ENCODE data around the gene FXYD4. TPM values are rescaled to one million over a fixed set of nuclear protein-coding genes. Genes with fewer than 3 reads are reported as not detected.

The FXYD4 gene
- polyA plus RNA-seq, 1 of the 3 experiments (the other 2 are of a cell fraction): not detected

GRCh38 chr10:43386549-43386948 lies 15.1 kb downstream of the FXYD4 start:
- Histone ChIP-seq H3F3A (replicated peaks; ENCODE audit: insufficient read depth) (peaks cover 41% of the 10 kb centered on the region), H3K4me1 (ENCODE audit: control insufficient read depth in 1 of 2, insufficient read depth in 2 of 2, low read depth in 1 of 2, low read length in 1 of 2) (peaks cover 0 to 4% of the 10 kb centered on the region in 2 experiments; a peak in 1 of 4 replicates), H3K36me3 (replicated peaks in 1 of 2; ENCODE audit: control insufficient read depth in 1 of 2, insufficient read depth in 2 of 2, low read length in 1 of 2) (peaks cover 61 to 64% of the 10 kb centered on the region in 2 experiments), H3K4me2 (no peak overlapping the region), H3K9me2 (no peaks in the 10 kb centered on the region), H3K4me3 (ENCODE audit: low read depth in 2 of 2, low read length in 1 of 2) (no peak overlapping the region), H3K79me2 (ENCODE audit: insufficient read depth) (peaks cover 37% of the 10 kb centered on the region), H3K27me3 (ENCODE audit: insufficient read depth) (no peaks in the 10 kb centered on the region), H3K9me3 (no peaks in the 10 kb centered on the region), H4K20me1 (ENCODE audit: insufficient read depth) (peaks cover 74% of the 10 kb centered on the region), H2AFZ (ENCODE audit: low read depth) (no peak overlapping the region), H3K27ac (ENCODE audit: low read depth in 2 of 2, low read length in 1 of 2) (no peak overlapping the region), H3K9ac (no peak overlapping the region)
- TF ChIP-seq RCOR1 (IDR thresholded peaks at IDR 0.05; ENCODE audit: low read length) (no peak), MEF2A (IDR thresholded peaks at IDR 0.05; ENCODE audit: borderline replicate concordance, low read depth) (no peak), SMC3 (IDR thresholded peaks at IDR 0.05; ENCODE audit: low read depth, low read length) (no peak)
- 90% methylated on average over 4 of the region's 4 CpGs for WGBS (ENCODE audit: low lambda C conversion rate)
- CTCF ChIA-PET: interaction anchor here (0.9 to 1.1 kb wide), 2 partner anchors 21 to 76 kb away, joined by 3 to 5 read pairs; no protein-coding TSS in a partner anchor
- POLR2A ChIA-PET: interaction anchor here (0.6 to 1.0 kb wide), 2 partner anchors 9 to 12 kb away, joined by 3 to 5 read pairs; no protein-coding TSS in a partner anchor
- no peak for DNase-seq

GRCh38 chr10:43386981-43387677 lies 15.7 kb downstream of the FXYD4 start:
- Histone ChIP-seq H3K27ac (ENCODE audit: low read depth in 2 of 2, low read length in 1 of 2) (no peak overlapping the region), H3K4me1 (ENCODE audit: control insufficient read depth in 1 of 2, insufficient read depth in 2 of 2, low read depth in 1 of 2, low read length in 1 of 2) (peaks cover 0 to 4% of the 10 kb centered on the region in 2 experiments; a peak in 1 of 4 replicates), H3K9me2 (no peaks in the 10 kb centered on the region), H3K36me3 (replicated peaks in 1 of 2; ENCODE audit: control insufficient read depth in 1 of 2, insufficient read depth in 2 of 2, low read length in 1 of 2) (peaks cover 65% of the 10 kb centered on the region in 2 experiments), H3K79me2 (ENCODE audit: insufficient read depth) (peaks cover 43% of the 10 kb centered on the region), H3F3A (replicated peaks; ENCODE audit: insufficient read depth) (peaks cover 41% of the 10 kb centered on the region), H3K9me3 (no peaks in the 10 kb centered on the region), H4K20me1 (ENCODE audit: insufficient read depth) (peaks cover 79% of the 10 kb centered on the region), H3K9ac (no peak overlapping the region), H2AFZ (ENCODE audit: low read depth) (no peak overlapping the region), H3K27me3 (ENCODE audit: insufficient read depth) (no peaks in the 10 kb centered on the region), H3K4me3 (ENCODE audit: low read depth in 2 of 2, low read length in 1 of 2) (no peak overlapping the region), H3K4me2 (no peak overlapping the region)
- 94% methylated on average over 29 of the region's 29 CpGs for WGBS (ENCODE audit: low lambda C conversion rate)
- ChIA-PET CTCF (no interaction called here), POLR2A (interaction anchor here (1.0 kb wide), 1 partner anchor 8 kb away, joined by 3 read pairs; no protein-coding TSS in a partner anchor)
- DNase-seq: no peak
- TF ChIP-seq TCF12 (IDR thresholded peaks at IDR 0.05) (no peak), EP300 (IDR thresholded peaks at IDR 0.05; ENCODE audit: borderline replicate concordance in 1 of 2, low read depth in 1 of 2, low read length in 1 of 2) (no peak), PBX3 (IDR thresholded peaks at IDR 0.05) (no peak), EZH2phosphoT487 (IDR thresholded peaks at IDR 0.05; ENCODE audit: borderline replicate concordance, low read depth) (no peak), REST (IDR thresholded peaks at IDR 0.05; ENCODE audit: low read depth, low read length) (no peak), SIN3A (IDR thresholded peaks at IDR 0.05; ENCODE audit: borderline replicate concordance, low read depth, low read length) (no peak), FOXJ3 (CRISPR knock-in tag; IDR thresholded peaks at IDR 0.05) (no peak), FOSL2 (IDR thresholded peaks at IDR 0.05; ENCODE audit: borderline replicate concordance, low read depth) (no peak), MXI1 (IDR thresholded peaks at IDR 0.05; ENCODE audit: low read depth, low read length) (no peak), NFIC (IDR thresholded peaks at IDR 0.05; ENCODE audit: borderline replicate concordance) (no peak), CHD2 (IDR thresholded peaks at IDR 0.05; ENCODE audit: low read length, partially characterized antibody) (no peak), RXRA (IDR thresholded peaks at IDR 0.05; ENCODE audit: borderline replicate concordance, low read depth) (no peak), USF1 (IDR thresholded peaks at IDR 0.05; ENCODE audit: borderline replicate concordance, low read depth) (no peak), RAD21 (IDR thresholded peaks at IDR 0.05; ENCODE audit: low read length) (no peak)
